Testis (tissue), 3 donors: Measurements from ENCODE around the gene PPP1R3F. TPM values are rescaled to one million over a fixed set of nuclear protein-coding genes. Genes with fewer than 3 reads are reported as not detected.

Source experiments
- DNase-seq: peaks from one replicate; pipeline ENCODE4 v3.0.0-alpha.2; 2019
- H3K27ac ChIP-seq, 2 donors: fragments of 200-600 bp; sonication (generic); one replicate each; pipeline ENCODE4 v1.5.1; 2019
- H3K27me3 ChIP-seq: fragments of 200-600 bp; sonication (generic); one replicate; pipeline ENCODE4 v1.5.1; 2019
- H3K36me3 ChIP-seq: fragments of 200-600 bp; sonication (generic); one replicate; pipeline ENCODE4 v1.5.1; 2017; ENCODE audit warnings: low read depth; ENCODE audit errors: missing control alignments
- H3K4me1 ChIP-seq: fragments of 200-600 bp; sonication (generic); one replicate; pipeline ENCODE4 v1.5.1; 2019
- H3K4me3 ChIP-seq, 2 donors: fragments of 200-600 bp; sonication (generic); one replicate each; pipeline ENCODE4 v1.5.1; 2017 to 2019
- H3K9me3 ChIP-seq: fragments of 200-600 bp; sonication (generic); one replicate; pipeline ENCODE4 v1.5.1; 2017
- CTCF ChIP-seq, 3 experiments: fragments of 450-650 bp in 2 of 3; fragments of 200-600 bp in 1 of 3; sonication (generic) in 1 of 3; IDR thresholded peaks; one replicate each; pipeline ENCODE4 v1.5.1; 2016 to 2019; ENCODE audit warnings: antibody characterized with exemption in 3 of 3, mild to moderate bottlenecking in 2 of 3, moderate library complexity in 1 of 3
- POLR2A ChIP-seq: fragments of 450-650 bp; IDR thresholded peaks from one replicate; pipeline ENCODE4 v1.6.1; 2017; ENCODE audit warnings: antibody characterized with exemption, mild to moderate bottlenecking, moderate library complexity
- WGBS, 2 donors: methylation state at CpG; one replicate each; pipeline ENCODE4 v1.1.5; 2018; 5-methylcytosine and 5-hydroxymethylcytosine counted together
- intact Hi-C: fragments of 100-400 bp; cut with DNase I; formaldehyde crosslinking; loops from one replicate; pipeline ENCODE4 v1.15.1; 2023; ENCODE audit warnings: low total_unique reads
- polyA plus RNA-seq: library from polyadenylated mRNA; stranded (reverse); fragments of 350-450 nt; fragmentation: Illumina TruSeq; extraction: RNeasy Lipid Tissue Mini Kit (QIAGEN cat#74804); gene quantifications from one replicate; pipeline ENCODE4 v1.2.3, GENCODE V29; 2014; ENCODE audit warnings: low read depth, low replicate concordance; ENCODE audit not compliant: insufficient read depth
- total RNA-seq, 2 donors: library from RNA; depleted of rRNA; stranded (reverse); fragments of >200 nt; gene quantifications; one replicate each; pipeline ENCODE4 v1.2.3, GENCODE V29; 2016

Gene PPP1R3F
- total and polyA plus RNA-seq, 3 donors from 2014 or later, result 7.6 to 18.0 (median 17.6) TPM

GRCh38 chrX:49247916-49248811 lies 21.4 kb upstream of the PPP1R3F start:
- no peak overlapping the region for H3K4me3 ChIP-seq
- no peaks in the 10 kb centered on the region for H3K9me3 ChIP-seq
- intact Hi-C loops, result no loop called here
- no peaks in the 10 kb centered on the region for H3K4me1 ChIP-seq
- DNase-seq, result no peak
- 89% methylated on average over 13 of the region's 28 CpGs; no CpG with 5 or more reads in 1 of the 2 donors for WGBS, 2 donors
- no peaks in the 10 kb centered on the region for H3K27me3 ChIP-seq
- no peaks in the 10 kb centered on the region for H3K36me3 ChIP-seq
- H3K27ac ChIP-seq, result no peak overlapping the region
- no peak for TF ChIP-seq CTCF (IDR thresholded peaks at IDR 0.05)
- no peak for TF ChIP-seq POLR2A

DNA sequence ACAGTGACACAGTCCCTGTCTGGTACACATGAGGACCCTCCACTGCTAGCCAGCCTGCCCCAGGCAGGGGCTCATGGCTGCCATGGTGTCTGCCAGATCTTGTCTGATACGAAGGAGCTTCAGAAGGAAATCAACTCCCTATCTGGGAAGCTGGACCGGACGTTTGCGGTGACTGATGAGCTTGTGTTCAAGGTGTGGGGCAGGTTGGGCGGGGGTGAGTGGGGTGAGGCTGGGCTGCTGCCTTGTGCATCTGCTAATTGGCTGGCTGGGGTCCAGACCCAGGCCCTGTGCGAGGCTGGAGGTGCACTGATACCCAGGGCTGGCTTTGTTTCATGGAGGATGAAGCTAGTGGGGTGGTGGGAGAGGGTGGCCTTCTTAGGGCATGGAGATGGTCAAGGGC lies 20.5 kb upstream of the PPP1R3F start:
- Histone ChIP-seq H3K4me1 (no peaks in the 10 kb centered on the region), H3K27me3 (no peaks in the 10 kb centered on the region), H3K36me3 (no peaks in the 10 kb centered on the region), H3K27ac (no peak overlapping the region), H3K9me3 (no peaks in the 10 kb centered on the region), H3K4me3 (no peak overlapping the region)
- intact Hi-C loops, result no loop called here
- no peak for DNase-seq
- TF ChIP-seq CTCF (IDR thresholded peaks at IDR 0.05), result no peak
- TF ChIP-seq POLR2A, result no peak
- 90 to 100% methylated on average over 1 to 6 of the region's 6 CpGs for WGBS, 2 donors

DNA sequence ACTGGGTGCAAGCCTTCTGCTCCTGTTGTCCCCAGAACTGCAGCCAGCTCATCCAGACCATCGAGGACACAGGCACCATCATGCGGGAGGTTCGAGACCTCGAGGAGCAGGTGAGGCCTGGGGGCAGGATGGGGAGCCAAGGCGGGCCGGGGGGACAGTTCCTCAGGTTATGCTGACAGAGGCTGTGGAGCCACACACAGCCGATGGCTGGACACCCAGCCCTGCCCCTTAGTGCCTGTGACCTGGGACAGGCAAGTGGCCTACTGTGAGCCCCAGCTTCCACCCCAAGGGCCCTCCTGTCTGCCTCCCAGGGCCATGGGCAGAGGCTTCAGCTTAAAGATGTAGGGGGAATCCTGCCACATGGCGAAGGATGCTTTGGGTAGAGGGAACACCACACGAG lies 20.0 kb upstream of the PPP1R3F start:
- no peak for TF ChIP-seq POLR2A
- TF ChIP-seq CTCF (IDR thresholded peaks at IDR 0.05), result no peak
- Histone ChIP-seq H3K4me1 (no peaks in the 10 kb centered on the region), H3K27me3 (no peaks in the 10 kb centered on the region), H3K27ac (no peak overlapping the region), H3K9me3 (no peaks in the 10 kb centered on the region), H3K4me3 (no peak overlapping the region), H3K36me3 (no peaks in the 10 kb centered on the region)
- intact Hi-C loops, result no loop called here
- 91 to 100% methylated on average over 3 to 8 of the region's 9 CpGs for WGBS, 2 donors
- DNase-seq, result no peak

DNA sequence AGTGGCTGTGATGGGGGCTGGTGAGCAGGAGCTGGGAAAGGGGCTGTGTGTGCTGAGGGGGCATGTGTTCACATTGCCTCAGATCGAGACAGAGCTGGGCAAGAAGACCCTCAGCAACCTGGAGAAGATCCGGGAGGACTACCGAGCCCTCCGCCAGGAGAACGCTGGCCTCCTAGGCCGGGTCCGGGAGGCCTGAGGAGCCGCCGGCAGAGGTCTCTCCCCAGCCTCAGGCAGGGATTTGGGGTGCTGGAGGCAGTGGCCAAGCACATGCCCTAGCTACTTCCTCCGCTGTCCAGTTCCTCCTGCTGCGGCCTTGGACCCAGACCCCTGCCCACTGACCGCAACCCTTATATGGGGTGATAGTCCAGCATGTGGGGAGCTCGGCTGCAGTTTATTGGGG lies 19.5 kb upstream of the PPP1R3F start:
- intact Hi-C loops, result no loop called here
- WGBS, 2 donors, result 80 to 100% methylated on average over 1 to 9 of the region's 13 CpGs

More for the DNA sequence above, 19.5 kb upstream of the PPP1R3F start:
- no peak overlapping the region for H3K27ac ChIP-seq
- no peaks in the 10 kb centered on the region for H3K27me3 ChIP-seq
- H3K36me3 ChIP-seq, result no peaks in the 10 kb centered on the region
- no peak for DNase-seq
- H3K9me3 ChIP-seq, result no peaks in the 10 kb centered on the region
- no peak overlapping the region for H3K4me3 ChIP-seq
- no peaks in the 10 kb centered on the region for H3K4me1 ChIP-seq
- TF ChIP-seq POLR2A (no peak), CTCF (IDR thresholded peaks at IDR 0.05) (no peak)
